HepG2 (cell line): Measurements from ENCODE around the gene RNU7-1. TPM values are rescaled to one million over a fixed set of nuclear protein-coding genes. Genes with fewer than 3 reads are reported as not detected.
A peak's percentile ranks its signal among the peaks of the same experiment; 100 is the strongest.

Experiments
- ATAC-seq: fragments of 200-7000 bp; cut with Tn5 transposase; 3 replicates; pipeline ENCODE4 v1.9.1; 2020; ENCODE audit warnings: mild to moderate bottlenecking, moderate library complexity
- BruUV-seq: library from RNA; stranded (reverse); fragments of 400-500 nt; replicated peaks from 2 replicates; lab custom pipeline; 2021; lab: Mats Ljungman, UMichigan
- CTCF ChIA-PET: fragments of 300-600 bp; formaldehyde crosslinking; extraction: SDS; loops from one replicate; lab custom pipeline; 2021; ENCODE audit warnings: low total read pairs, inconsistent platforms, low intra/inter-chr PET ratio; lab: Yijun Ruan, JAX
- POLR2A ChIA-PET: fragments of 350-600 bp; sonication (Branson Sonifier 250); formaldehyde crosslinking; loops from one replicate; lab custom pipeline; 2020; ENCODE audit warnings: antibody characterized with exemption, inconsistent platforms; lab: Yijun Ruan, JAX
- DNase-seq: peaks from one replicate; pipeline ENCODE4 v3.0.0-alpha.2; 2015; ENCODE audit warnings: low spot score
- FAIRE-seq: peaks from 3 replicates; lab custom pipeline; 2011; peaks lifted over from hg19 to GRCh38; lab: Jason Lieb, UNC
- H2AFZ ChIP-seq: one replicate; pipeline ENCODE4 v1.6.1; 2011; ENCODE audit warnings: low read length, inconsistent platforms
- H3K27ac ChIP-seq: fragments of 300-600 bp; 3 replicates; pipeline ENCODE4 v1.8.0; 2011; ENCODE audit warnings: mixed run types, mild to moderate bottlenecking, mixed read lengths, low read length, inconsistent platforms; ENCODE audit not compliant: insufficient read depth; ENCODE audit errors: extremely low read length
- H3K27me3 ChIP-seq, 2 experiments: fragments of 200-600 bp in 1 of 2; 2 replicates in 1 of 2; 3 replicates in 1 of 2; pipeline versions ENCODE4 v1.6.0 to v1.8.0; 2011; ENCODE audit warnings: low read length in 2 of 2, mild to moderate bottlenecking in 2 of 2, moderate library complexity in 2 of 2, inconsistent platforms in 1 of 2; ENCODE audit not compliant: insufficient read depth in 2 of 2, control insufficient read depth in 1 of 2
- H3K36me3 ChIP-seq, 2 experiments: fragments of 200-600 bp in 1 of 2; replicated peaks in 1 of 2; 2 replicates in 1 of 2; 3 replicates in 1 of 2; pipeline versions ENCODE4 v1.5.1 to v1.8.0; 2011; ENCODE audit warnings: low read length in 2 of 2, inconsistent platforms in 1 of 2; ENCODE audit not compliant: insufficient read depth in 2 of 2, control insufficient read depth in 1 of 2
- H3K4me1 ChIP-seq: 2 replicates; pipeline ENCODE4 v1.5.1; 2012; ENCODE audit warnings: low read length, inconsistent platforms; ENCODE audit not compliant: insufficient read depth
- H3K4me2 ChIP-seq: 2 replicates; pipeline ENCODE4 v1.6.0; 2011; ENCODE audit warnings: low read depth, low read length, inconsistent platforms
- H3K4me3 ChIP-seq, 3 experiments: fragments of 200-600 bp in 1 of 3; sonication (generic), shearing (Covaris generic) in 1 of 3; replicated peaks in 1 of 3; 2 replicates each; pipeline ENCODE4 v1.5.1; 2011 to 2016; ENCODE audit warnings: low read length in 3 of 3, inconsistent platforms in 2 of 3, low read depth in 2 of 3, mild to moderate bottlenecking in 2 of 3, control low read depth in 1 of 3, mixed read lengths in 1 of 3; ENCODE audit not compliant: insufficient read depth in 1 of 3
- H3K79me2 ChIP-seq: one replicate; pipeline ENCODE4 v1.6.1; 2011; ENCODE audit warnings: low read length, inconsistent platforms; ENCODE audit not compliant: insufficient read depth
- H3K9ac ChIP-seq: 2 replicates; pipeline ENCODE4 v1.6.0; 2011; ENCODE audit warnings: mild to moderate bottlenecking, low read depth, low read length, inconsistent platforms; ENCODE audit not compliant: insufficient read depth
- H3K9me3 ChIP-seq: 2 replicates; pipeline ENCODE4 v1.5.1; 2012; ENCODE audit warnings: mild to moderate bottlenecking, low read length
- H4K20me1 ChIP-seq: 2 replicates; pipeline ENCODE4 v1.6.0; 2011; ENCODE audit warnings: inconsistent platforms, mild to moderate bottlenecking, low read length, moderate library complexity; ENCODE audit not compliant: insufficient read depth
- KDM3A ChIP-seq: IDR thresholded peaks from 2 replicates; pipeline ENCODE4 v1.6.1; 2018; ENCODE audit warnings: low read depth, missing compliant biosample characterization
- LRRFIP1 ChIP-seq: sonication (generic); formaldehyde crosslinking; conservative IDR thresholded peaks from 2 replicates; pipeline ENCODE4 v1.4.0; 2020; ENCODE audit warnings: missing genetic modification reagents
- MED8 ChIP-seq: sonication (generic); formaldehyde crosslinking; IDR thresholded peaks from 2 replicates; pipeline ENCODE4 v1.8.1; 2023; ENCODE audit warnings: mild to moderate bottlenecking, missing genetic modification reagents; ENCODE audit not compliant: insufficient replicate concordance
- MIXL1 ChIP-seq: IDR thresholded peaks from 2 replicates; pipeline ENCODE4 v1.6.1; 2016
- PBX2 ChIP-seq: IDR thresholded peaks from 2 replicates; pipeline ENCODE4 v1.6.1; 2016; ENCODE audit warnings: control low read depth
- REST ChIP-seq, 2 experiments: IDR thresholded peaks; 2 replicates each; pipeline ENCODE4 v1.6.1; 2011 to 2012; ENCODE audit warnings: low read length in 2 of 2, borderline replicate concordance in 1 of 2, low read depth in 1 of 2, mild to moderate bottlenecking in 1 of 2, moderate library complexity in 1 of 2
- STAT6 ChIP-seq: sonication (generic); formaldehyde crosslinking; IDR thresholded peaks from 2 replicates; pipeline ENCODE4 v1.4.0; 2020; ENCODE audit warnings: missing genetic modification reagents, mild to moderate bottlenecking, borderline replicate concordance
- ZIK1 ChIP-seq: sonication (generic); formaldehyde crosslinking; IDR thresholded peaks from 2 replicates; pipeline ENCODE4 v1.5.0; 2020; ENCODE audit warnings: mild to moderate bottlenecking, low read depth, missing genetic modification reagents, borderline replicate concordance
- WGBS: methylation state at CpG from one replicate; pipeline ENCODE4 v1.1.6; 2017; ENCODE audit warnings: low lambda C conversion rate; 5-methylcytosine and 5-hydroxymethylcytosine counted together
- in situ Hi-C: cut with HindIII; loops from 2 replicates; pipeline ENCODE4 v1.10.0; 2017; ENCODE audit warnings: low pct_unique_long_range_greater_than_20kb; ENCODE audit not compliant: extremely low pct_ligation_motif_present
- intact Hi-C: fragments of 100-400 bp; cut with micrococcal nuclease; formaldehyde crosslinking; loops from one replicate; pipeline ENCODE4 v1.10.0; 2022; ENCODE audit not compliant: unreplicated experiment
- polyA plus RNA-seq, 8 experiments: library from polyadenylated mRNA; depleted of rRNA in 3 of 8; stranded (reverse) in 7 of 8; unstranded in 1 of 8; fragments of >200 nt; fragmentation: Illumina TruSeq in 4 of 8; extraction: Trizol in 4 of 8; gene quantifications; 2 replicates each; pipeline versions ENCODE4 v1.2.1 to v1.2.3, GENCODE V29; 2011 to 2016; ENCODE audit warnings: low read depth in 4 of 8, missing spikeins in 1 of 8, mixed read lengths in 1 of 8; ENCODE audit not compliant: insufficient read depth in 1 of 8
- total RNA-seq, 5 experiments: library from RNA; depleted of rRNA; stranded (reverse); fragments of >200 nt; fragmentation: Illumina TruSeq; extraction: Trizol; gene quantifications; 2 replicates each; pipeline ENCODE4 v1.2.3, GENCODE V29; 2016; ENCODE audit warnings: low read depth in 1 of 5
- TF ChIP-seq, protein P1 (sequence below): sonication (generic); formaldehyde crosslinking; IDR thresholded peaks from 2 replicates; pipeline ENCODE4 v1.4.0; 2020; ENCODE audit warnings: missing genetic modification reagents, borderline replicate concordance

Gene RNU7-1
- total and polyA plus RNA-seq, 2 of the 13 experiments (the other 11 are each of a cell fraction or from before 2014, with no cell fraction given) = not detected

DNA sequence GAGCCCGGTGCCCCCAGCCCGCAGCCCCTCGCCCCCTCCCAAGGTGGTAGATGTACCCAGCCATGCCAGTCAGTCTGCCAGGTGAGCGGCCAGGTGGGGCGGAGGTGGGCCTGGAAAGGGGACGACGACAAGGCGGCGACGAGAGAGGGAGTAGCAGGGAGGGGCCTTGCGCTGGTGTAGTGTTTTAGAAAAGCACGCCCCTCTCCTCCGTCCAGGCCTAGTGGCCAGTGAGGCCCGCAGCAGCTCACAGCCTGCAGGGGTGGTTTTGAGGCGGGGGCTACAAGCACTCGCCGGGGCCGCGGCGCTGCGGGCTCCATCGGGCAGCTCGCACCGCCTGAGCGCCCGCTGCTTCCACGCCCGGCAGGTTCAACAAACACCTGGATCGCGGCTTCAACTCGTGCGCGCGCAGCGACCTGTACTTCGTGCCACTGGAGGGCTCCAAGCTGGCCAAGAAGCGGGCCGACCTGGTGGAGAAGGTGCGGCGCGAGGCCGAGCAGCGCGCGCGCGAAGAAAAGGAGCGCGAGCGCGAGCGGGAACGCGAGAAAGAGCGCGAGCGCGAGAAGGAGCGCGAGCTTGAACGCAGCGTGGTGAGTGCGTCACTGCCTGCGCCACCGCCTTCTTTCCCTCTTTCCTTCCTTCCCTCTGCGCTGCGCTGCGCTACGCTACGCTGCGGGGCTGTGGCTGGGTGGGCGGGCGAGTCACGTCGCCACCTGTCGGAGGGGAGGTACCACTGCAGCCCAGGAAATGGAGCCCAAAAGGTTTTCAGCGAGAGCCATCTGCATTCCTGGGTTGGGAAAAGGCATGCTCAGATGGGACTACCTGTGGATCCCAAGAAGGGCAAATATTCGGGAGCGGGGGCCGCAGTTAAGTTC lies 5.9 kb upstream of the RNU7-1 start:
- peaks cover 7 to 33% of the 10 kb centered on the region in 2 experiments for H3K36me3 ChIP-seq
- peaks cover 26% of the 10 kb centered on the region for H3K4me1 ChIP-seq
- TSS peak; percentile 85 for BruUV-seq
- POLR2A ChIA-PET = interaction anchor here (0.7 to 4.6 kb wide), 16 partner anchors 9 to 214 kb away, joined by 3 to 30 read pairs (median 10); partner anchors contain the start of genes ATN1, C1RL, COPS7A and ENO2
- intact Hi-C loops (loop anchor here (2.0 kb wide), 1 partner anchor 13 kb away; no protein-coding TSS in a partner anchor), in situ Hi-C loops (no loop called here)
- H3K9ac ChIP-seq = peak overlapping the region; percentile 93
- H3K27me3 ChIP-seq = no peaks in the 10 kb centered on the region
- ATAC-seq (peak; percentile 93), DNase-seq (peak; percentile 91), FAIRE-seq (peak; percentile 98)
- H3K4me2 ChIP-seq = peak overlapping the region; percentile 87
- CTCF ChIA-PET = interaction anchor here (1.8 to 2.5 kb wide), 2 partner anchors 14 to 68 kb away, joined by 14 to 16 read pairs; no protein-coding TSS in a partner anchor
- no peak overlapping the region for H2AFZ ChIP-seq
- no peaks in the 10 kb centered on the region for H3K9me3 ChIP-seq
- no peaks in the 10 kb centered on the region for H4K20me1 ChIP-seq
- H3K27ac ChIP-seq = peak overlapping the region; percentile 90
- H3K4me3 ChIP-seq = peak overlapping the region; percentile 49 to 78 (median 70); a peak in 5 of 6 replicates
- WGBS = 22% methylated on average over 43 of the region's 80 CpGs
- no peaks in the 10 kb centered on the region for H3K79me2 ChIP-seq
- TF ChIP-seq PBX2 (CRISPR knock-in tag) (no peak), MIXL1 (CRISPR knock-in tag) (peak; percentile 87), REST (IDR thresholded peaks at IDR 0.05; ENCODE audit: borderline replicate concordance in 1 of 2, low read depth in 1 of 2, low read length in 2 of 2) (no peak), KDM3A (CRISPR knock-in tag) (peak; percentile 91), LRRFIP1 (CRISPR knock-in tag) (0 out of 2 replicates have a peak, but pooled peaks have one; percentile 32), STAT6 (peak; percentile 92; the same call in 1 of the 2 replicates), ZIK1 (CRISPR knock-in tag) (0 out of 2 replicates have a peak, but pooled peaks have one; percentile 67), MED8 (CRISPR knock-in tag) (no peak)
- TF ChIP-seq, protein P1, sequence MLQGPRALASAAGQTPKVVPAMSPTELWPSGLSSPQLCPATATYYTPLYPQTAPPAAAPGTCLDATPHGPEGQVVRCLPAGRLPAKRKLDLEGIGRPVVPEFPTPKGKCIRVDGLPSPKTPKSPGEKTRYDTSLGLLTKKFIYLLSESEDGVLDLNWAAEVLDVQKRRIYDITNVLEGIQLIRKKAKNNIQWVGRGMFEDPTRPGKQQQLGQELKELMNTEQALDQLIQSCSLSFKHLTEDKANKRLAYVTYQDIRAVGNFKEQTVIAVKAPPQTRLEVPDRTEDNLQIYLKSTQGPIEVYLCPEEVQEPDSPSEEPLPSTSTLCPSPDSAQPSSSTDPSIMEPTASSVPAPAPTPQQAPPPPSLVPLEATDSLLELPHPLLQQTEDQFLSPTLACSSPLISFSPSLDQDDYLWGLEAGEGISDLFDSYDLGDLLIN (CRISPR knock-in tag) = peak; percentile 32; the same call in 1 of the 2 replicates
